IPS DF 4.7 (cell line): ENCODE data around the gene FLAD1.
"Not testable (repeated sequence)": the region's sequence is repeated elsewhere in the genome, so short reads cannot be mapped to it uniquely, and the experiment has no call there.

Experiments
- DNase-seq: peaks from one replicate; pipeline ENCODE4 v3.0.0-alpha.2; 2013; ENCODE audit warnings: low spot score; ENCODE audit errors: extremely low read depth

FLAD1 gene

GRCh38 chr1:154967331-154967950, 15.7 kb upstream of the FLAD1 start:
- no peak for DNase-seq

DNA sequence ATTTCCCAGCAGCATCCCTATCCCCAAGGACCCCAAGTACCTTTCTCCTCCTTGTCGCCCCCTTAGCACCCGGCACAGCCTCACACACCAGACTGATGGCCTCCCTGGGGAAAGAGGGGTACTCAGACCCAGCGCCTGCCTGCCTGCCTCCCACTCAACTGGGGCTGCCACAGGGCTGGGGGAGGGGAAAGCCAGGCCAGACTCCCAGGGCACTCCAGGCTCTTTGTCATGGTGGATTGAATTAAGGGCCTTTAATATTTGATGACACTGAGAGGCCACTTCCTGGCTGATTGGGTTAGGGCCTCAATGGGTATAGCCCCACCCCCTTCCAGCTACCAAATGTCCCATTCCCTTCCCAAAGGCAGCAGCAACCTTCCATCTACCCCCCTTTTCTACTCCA, 14.4 kb upstream of the FLAD1 start:
- DNase-seq = no peak

DNA sequence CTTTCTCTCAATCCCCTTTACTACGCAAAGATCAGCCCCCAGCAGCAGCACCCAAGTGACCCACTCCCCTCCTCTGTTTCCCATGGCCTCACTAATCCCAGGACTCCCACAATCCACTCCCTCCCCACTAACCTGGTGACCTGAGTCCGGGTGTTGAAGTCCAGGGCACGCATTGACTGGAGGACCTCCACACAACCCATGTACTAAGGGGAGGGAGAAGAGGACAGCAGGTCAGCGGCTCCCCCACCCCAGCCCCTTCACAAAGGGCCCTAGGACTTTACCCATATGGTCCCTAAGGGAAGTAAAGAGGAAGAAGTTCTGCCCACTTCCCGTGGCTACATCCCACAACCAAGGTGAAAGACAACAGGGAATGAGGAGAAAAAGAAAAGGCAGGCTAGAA, 13.9 kb upstream of the FLAD1 start:
- no peak for DNase-seq

GRCh38 chr1:154969860-154970452, 13.2 kb upstream of the FLAD1 start:
- no peak for DNase-seq

- no peak for DNase-seq
Measured at GRCh38 chr1:154970631-154971340, 12.4 kb upstream of the FLAD1 start, which contains the start of gene SHC1. SHC1 (minus strand) TSS chr1:154970747; CDS start chr1:154970526, 221 bp downstream.

- DNase-seq = no peak
Measured at GRCh38 chr1:154971341-154971998, 11.7 kb upstream of the FLAD1 start.

GRCh38 chr1:154972213-154972516, 11.0 kb upstream of the FLAD1 start:
- no peak for DNase-seq

GRCh38 chr1:154972517-154973343, 10.4 kb upstream of the FLAD1 start:
- DNase-seq = peak; percentile 96

- DNase-seq = peak; percentile 92
Measured at GRCh38 chr1:154973344-154974101, 9.6 kb upstream of the FLAD1 start.

- DNase-seq = peak; percentile 99
Measured at GRCh38 chr1:154974102-154974807, 8.9 kb upstream of the FLAD1 start, which contains the start of gene CKS1B. CKS1B (plus strand) TSS chr1:154974681; CDS start chr1:154974746, 65 bp downstream.

GRCh38 chr1:154974808-154975408, 8.2 kb upstream of the FLAD1 start:
- peak; percentile 95 for DNase-seq

DNA sequence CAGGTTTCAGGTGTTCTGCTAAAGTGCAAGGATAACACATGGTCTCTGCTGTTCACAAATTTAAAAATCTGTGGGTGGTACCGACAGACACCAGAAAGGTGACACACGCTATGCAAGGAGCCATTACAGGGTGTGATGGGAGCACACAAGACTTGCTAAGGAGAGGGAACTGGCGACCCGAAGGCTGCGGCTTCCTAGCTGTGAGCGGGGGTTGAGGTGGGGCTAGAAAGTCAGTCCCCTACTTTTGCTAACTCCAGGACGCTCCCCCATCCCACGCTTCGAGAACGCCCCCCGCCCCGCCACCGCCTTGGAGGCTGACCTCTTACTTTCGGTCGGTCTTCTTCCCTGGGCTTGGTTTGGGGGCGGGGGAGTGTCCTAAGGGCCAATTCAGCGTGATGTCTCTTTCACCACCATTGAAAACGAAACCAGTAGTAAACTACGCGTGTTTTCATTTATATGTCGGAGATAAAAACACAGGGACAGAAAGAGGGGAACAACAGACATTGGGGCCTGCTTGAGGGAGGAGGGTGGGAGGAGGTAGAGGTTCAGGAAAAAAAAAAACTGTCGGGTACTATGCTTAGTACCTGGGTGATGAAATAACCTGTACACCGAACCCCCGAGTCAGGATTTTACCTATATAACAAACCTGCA, 7.6 kb upstream of the FLAD1 start:
- no peak for DNase-seq

- DNase-seq = not testable (repeated sequence)
Measured at GRCh38 chr1:154977762-154978161, 5.4 kb upstream of the FLAD1 start.

GRCh38 chr1:154978360-154978759, 4.8 kb upstream of the FLAD1 start:
- DNase-seq = no peak

DNA sequence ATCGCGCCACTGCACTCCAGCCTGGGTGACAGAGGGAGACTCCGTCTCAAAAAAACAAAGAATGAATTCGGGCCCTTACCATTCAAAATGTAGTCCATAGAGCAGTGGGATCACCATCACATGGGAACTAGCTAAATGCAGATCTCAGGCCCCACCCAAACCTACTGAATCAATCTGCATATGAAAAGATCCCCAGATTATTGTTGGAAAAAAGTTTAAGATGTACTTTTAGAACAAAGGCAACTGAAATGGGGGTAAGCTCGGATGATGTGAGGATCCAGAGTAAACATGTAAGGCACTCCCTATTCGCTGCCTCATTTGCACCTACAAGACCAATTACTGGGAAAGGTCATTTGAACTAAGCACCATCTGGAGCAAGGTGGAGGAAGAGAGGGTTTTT, 803 bp upstream of the FLAD1 start:
- no peak for DNase-seq

DNA sequence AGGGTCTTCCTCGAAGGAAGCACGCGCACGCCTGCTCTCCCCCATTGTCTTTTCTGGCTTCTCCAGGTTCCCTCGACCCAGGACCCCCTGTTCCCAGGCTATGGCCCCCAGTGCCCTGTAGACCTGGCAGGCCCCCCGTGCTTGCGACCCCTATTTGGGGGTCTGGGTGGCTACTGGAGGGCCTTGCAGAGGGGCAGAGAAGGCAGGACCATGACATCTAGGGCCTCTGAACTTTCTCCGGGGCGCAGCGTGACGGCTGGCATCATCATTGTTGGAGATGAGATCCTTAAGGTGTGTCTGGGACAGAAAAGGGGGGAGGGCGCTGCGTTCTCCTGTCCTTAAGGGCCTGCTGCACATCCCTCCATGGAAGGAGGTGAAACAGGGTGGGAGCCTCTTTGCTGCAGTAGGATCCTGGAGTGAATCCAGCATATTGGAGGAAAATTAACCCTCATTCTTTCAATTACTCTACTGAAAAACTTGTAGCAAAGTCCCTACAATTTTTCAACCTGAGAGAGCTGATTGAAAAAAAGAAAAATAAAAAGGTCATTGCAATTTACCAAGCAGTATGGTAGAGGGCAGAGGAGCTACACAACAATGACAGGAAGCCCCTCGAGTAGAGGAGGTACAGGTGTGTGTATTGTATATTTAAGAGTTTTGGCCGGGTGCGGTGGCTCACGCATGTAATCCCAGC, 777 bp downstream of the FLAD1 start:
- DNase-seq = no peak

DNA sequence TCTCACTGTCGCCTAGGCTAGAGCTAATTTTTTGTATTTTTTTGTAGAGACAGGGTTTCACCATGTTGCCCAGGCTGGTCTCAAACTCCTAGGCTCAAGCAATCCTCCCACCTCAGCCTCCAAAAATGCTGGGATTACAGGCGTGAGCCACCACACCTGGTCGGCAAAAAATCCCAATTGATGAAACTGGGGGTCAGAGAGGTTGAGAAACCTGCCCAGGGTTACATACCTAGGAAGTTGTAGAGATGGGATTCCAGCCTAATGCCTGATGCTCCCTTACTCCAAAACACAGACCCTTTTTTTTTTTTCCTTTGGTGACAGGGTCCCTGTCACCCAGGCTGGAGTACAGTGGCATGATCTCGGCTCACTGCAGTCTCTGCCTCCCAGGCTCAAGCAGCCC, 3.6 kb downstream of the FLAD1 start:
- DNase-seq = not testable (repeated sequence)

DNA sequence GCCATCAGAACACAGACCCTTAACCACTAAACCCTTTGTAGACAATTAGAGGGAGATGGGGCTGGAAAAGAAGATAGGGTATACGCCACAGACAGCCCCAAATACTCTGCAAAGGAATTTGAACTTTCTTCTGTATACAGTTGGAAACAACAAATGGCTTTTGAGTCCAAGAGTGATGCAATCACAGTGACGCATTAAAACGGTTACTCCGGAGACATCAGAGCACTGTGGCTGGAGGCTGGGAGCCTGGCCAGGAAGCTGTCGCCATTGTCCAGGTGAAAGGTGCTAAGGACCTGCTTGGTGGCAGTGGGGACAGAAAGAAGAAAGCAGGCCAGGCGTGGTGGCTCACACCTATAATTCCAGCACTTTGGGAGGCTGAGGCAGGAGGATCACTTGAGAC, 4.2 kb downstream of the FLAD1 start:
- no peak for DNase-seq
